IMR-90 (cell line): ENCODE data around the gene DEFB131B. TPM values are rescaled to one million over a fixed set of nuclear protein-coding genes. Genes with fewer than 3 reads are reported as not detected.
"Not testable (repeated sequence)": the region's sequence is repeated elsewhere in the genome, so short reads cannot be mapped to it uniquely, and the experiment has no call there.

Experiments
- ATAC-seq: fragments of 200-7000 bp; cut with Tn5 transposase; 2 replicates; pipeline ENCODE4 v1.9.1; 2020; ENCODE audit warnings: low read depth, mild to moderate bottlenecking, moderate library complexity
- BruUV-seq: library from RNA; stranded (reverse); fragments of 400-500 nt; replicated peaks from 2 replicates; lab custom pipeline; 2021; lab: Mats Ljungman, UMichigan
- CTCF ChIA-PET: fragments of 300-600 bp; formaldehyde crosslinking; extraction: SDS; loops from one replicate; lab custom pipeline; 2021; ENCODE audit warnings: antibody characterized with exemption; lab: Yijun Ruan, JAX
- POLR2A ChIA-PET: fragments of 300-600 bp; sonication (Branson Sonifier 250); formaldehyde crosslinking; loops from one replicate; lab custom pipeline; 2022; ENCODE audit warnings: antibody characterized with exemption; ENCODE audit not compliant: unreplicated experiment; lab: Charles Lee
- DNase-seq: peaks from one replicate; pipeline ENCODE4 v3.0.0; 2013
- H2AFZ ChIP-seq: replicated peaks from 2 replicates; pipeline ENCODE3; 2013; ENCODE audit warnings: low read length, mild to moderate bottlenecking; ENCODE audit not compliant: poor library complexity
- H2AK5ac ChIP-seq: 2 replicates; pipeline ENCODE4 v1.6.1; 2013; ENCODE audit warnings: low read depth, low read length, inconsistent platforms
- H2AK9ac ChIP-seq: replicated peaks from 2 replicates; pipeline ENCODE3; 2013; ENCODE audit warnings: mild to moderate bottlenecking, low read depth, low read length, moderate library complexity; ENCODE audit not compliant: poor library complexity
- H2BK120ac ChIP-seq: 2 replicates; pipeline ENCODE4 v1.6.1; 2013; ENCODE audit warnings: low read depth, low read length, inconsistent platforms
- H2BK15ac ChIP-seq: 3 replicates; pipeline ENCODE4 v1.6.1; 2013; ENCODE audit warnings: low read depth, low read length, inconsistent platforms
- H2BK20ac ChIP-seq: 2 replicates; pipeline ENCODE4 v1.6.1; 2013; ENCODE audit warnings: low read depth, mild to moderate bottlenecking, inconsistent platforms, low read length, moderate library complexity
- H2BK5ac ChIP-seq: 2 replicates; pipeline ENCODE4 v1.6.1; 2013; ENCODE audit warnings: mild to moderate bottlenecking, low read depth, low read length, inconsistent platforms; ENCODE audit not compliant: poor library complexity, severe bottlenecking
- H3K14ac ChIP-seq: replicated peaks from 2 replicates; pipeline ENCODE4 v1.6.1; 2013; ENCODE audit warnings: low read depth, low read length, inconsistent platforms
- H3K18ac ChIP-seq: 2 replicates; pipeline ENCODE4 v1.6.1; 2013; ENCODE audit warnings: low read depth, low read length, control low read depth
- H3K23ac ChIP-seq: 2 replicates; pipeline ENCODE4 v1.6.1; 2013; ENCODE audit warnings: low read depth, low read length, inconsistent platforms
- H3K27ac ChIP-seq: 2 replicates; pipeline ENCODE4 v1.5.1; 2013; ENCODE audit warnings: mild to moderate bottlenecking, control low read depth, low read length; ENCODE audit not compliant: insufficient read depth
- H3K27me3 ChIP-seq: 2 replicates; pipeline ENCODE4 v1.6.1; 2013; ENCODE audit warnings: low read length; ENCODE audit not compliant: control insufficient read depth, insufficient read depth
- H3K36me3 ChIP-seq: 2 replicates; pipeline ENCODE4 v1.6.1; 2013; ENCODE audit warnings: low read length, mixed read lengths; ENCODE audit not compliant: control insufficient read depth, insufficient read depth
- H3K4ac ChIP-seq: 2 replicates; pipeline ENCODE4 v1.6.1; 2013; ENCODE audit warnings: low read depth, low read length, inconsistent platforms
- H3K4me1 ChIP-seq: 2 replicates; pipeline ENCODE4 v1.6.1; 2013; ENCODE audit warnings: low read length, mixed read lengths; ENCODE audit not compliant: control insufficient read depth, insufficient read depth
- H3K4me2 ChIP-seq: 2 replicates; pipeline ENCODE4 v1.6.1; 2013; ENCODE audit warnings: low read depth, mild to moderate bottlenecking, control low read depth, low read length, moderate library complexity
- H3K4me3 ChIP-seq: 2 replicates; pipeline ENCODE4 v1.5.1; 2013; ENCODE audit warnings: low read depth, mild to moderate bottlenecking, control low read depth, low read length, moderate library complexity; ENCODE audit not compliant: insufficient read depth
- H3K56ac ChIP-seq: 2 replicates; pipeline ENCODE4 v1.6.1; 2013; ENCODE audit warnings: low read length, inconsistent platforms; ENCODE audit not compliant: insufficient read depth; ENCODE audit errors: extremely low read depth
- H3K79me1 ChIP-seq, 2 experiments: 2 replicates each; pipeline ENCODE4 v1.6.1; 2013; ENCODE audit warnings: low read length in 2 of 2, inconsistent platforms in 1 of 2, low read depth in 1 of 2
- H3K9ac ChIP-seq: 2 replicates; pipeline ENCODE4 v1.6.1; 2013; ENCODE audit warnings: low read depth, low read length, control low read depth
- H3K9me1 ChIP-seq: 2 replicates; pipeline ENCODE4 v1.6.1; 2013; ENCODE audit warnings: low read length, inconsistent platforms; ENCODE audit not compliant: insufficient read depth
- H3K9me3 ChIP-seq: 2 replicates; pipeline ENCODE4 v1.6.1; 2013; ENCODE audit warnings: low read length; ENCODE audit not compliant: control insufficient read depth, insufficient read depth
- H4K20me1 ChIP-seq: 2 replicates; pipeline ENCODE4 v1.6.1; 2013; ENCODE audit warnings: low read length, inconsistent platforms; ENCODE audit not compliant: insufficient read depth
- H4K5ac ChIP-seq: 2 replicates; pipeline ENCODE4 v1.6.1; 2013; ENCODE audit warnings: mild to moderate bottlenecking, low read depth, low read length, control low read depth
- H4K8ac ChIP-seq, 2 experiments: 2 replicates each; pipeline ENCODE4 v1.6.1; 2013; ENCODE audit warnings: low read depth in 2 of 2, low read length in 2 of 2, control low read depth in 1 of 2, inconsistent platforms in 1 of 2
- H4K91ac ChIP-seq: 2 replicates; pipeline ENCODE4 v1.6.1; 2013; ENCODE audit warnings: low read depth, low read length, inconsistent platforms; ENCODE audit not compliant: insufficient read depth
- WGBS, 2 experiments: methylation state at CpG; one replicate each; pipeline versions ENCODE4 v1.1.5 to v1.1.7; 2013; ENCODE audit warnings: missing lambda C conversion rate in 2 of 2; ENCODE audit not compliant: insufficient read length in 1 of 2; ENCODE audit errors: extremely low coverage in 2 of 2; 5-methylcytosine and 5-hydroxymethylcytosine counted together
- dilution Hi-C: fragments of 300-500 bp; cut with HindIII; formaldehyde crosslinking; loops from one replicate; pipeline ENCODE4 v1.14.3; 2018; ENCODE audit warnings: low sequenced_read_pairs; ENCODE audit not compliant: unreplicated experiment
- in situ Hi-C: fragments of 300-500 bp; cut with MboI; formaldehyde crosslinking; loops from 3 replicates; pipeline ENCODE4 v1.14.3; 2019; ENCODE audit warnings: low sequenced_read_pairs, inconsistent platforms, mixed read lengths
- intact Hi-C: fragments of 100-400 bp; cut with micrococcal nuclease; formaldehyde crosslinking; loops from 2 replicates; pipeline ENCODE4 v1.10.0; 2022
- polyA plus RNA-seq, 3 experiments: library from polyadenylated mRNA; depleted of rRNA; stranded (reverse); fragments of >200 nt; gene quantifications; 2 replicates each; pipeline ENCODE4 v1.2.3, GENCODE V29; 2012; ENCODE audit warnings: low replicate concordance in 1 of 3
- total RNA-seq: library from RNA; depleted of rRNA; stranded (reverse); fragments of >200 nt; gene quantifications from 2 replicates; pipeline ENCODE4 v1.2.3, GENCODE V29; 2012

DEFB131B gene
- total and polyA plus RNA-seq, 2 of the 4 experiments (the other 2 are of a cell fraction), result not detected

DNA sequence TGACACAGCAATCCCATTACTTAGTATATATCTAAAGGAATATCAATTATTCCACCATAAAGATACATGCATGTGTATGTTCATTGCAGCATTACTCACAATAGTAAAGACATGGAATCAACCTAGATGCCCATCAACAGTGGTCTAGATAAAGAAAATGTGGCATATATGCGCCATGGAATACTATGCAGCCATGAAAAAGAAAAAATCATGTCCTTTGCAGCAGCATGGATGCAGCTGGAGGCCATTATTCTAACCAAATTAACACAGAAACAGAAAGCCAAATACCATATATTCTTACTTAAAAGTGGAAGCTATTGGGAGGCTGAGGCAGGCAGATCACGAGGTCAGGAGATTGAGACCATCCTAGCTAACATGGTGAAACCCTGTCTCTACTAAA lies 24.4 kb upstream of the DEFB131B start:
- H2AK9ac ChIP-seq, H3K79me1 ChIP-seq, in situ Hi-C loops, H2BK20ac ChIP-seq, H3K27me3 ChIP-seq, intact Hi-C loops, ATAC-seq, H3K23ac ChIP-seq, H2BK120ac ChIP-seq, H3K9me1 ChIP-seq, H3K27ac ChIP-seq, H2AK5ac ChIP-seq, H3K14ac ChIP-seq, DNase-seq, H2AFZ ChIP-seq, H4K5ac ChIP-seq, CTCF ChIA-PET, H3K4me2 ChIP-seq, BruUV-seq, H3K4ac ChIP-seq, H4K20me1 ChIP-seq, H3K56ac ChIP-seq, H2BK15ac ChIP-seq, H3K9ac ChIP-seq, H3K36me3 ChIP-seq, H2BK5ac ChIP-seq, H3K18ac ChIP-seq, H3K4me1 ChIP-seq, H3K4me3 ChIP-seq, H4K91ac ChIP-seq, H3K9me3 ChIP-seq, dilution Hi-C loops, H4K8ac ChIP-seq: not testable (repeated sequence)
- POLR2A ChIA-PET, result interaction anchor here (0.6 kb wide), 1 partner anchor 10 kb away, joined by 3 read pairs; no protein-coding TSS in a partner anchor
- WGBS, 2 experiments, result no CpG with 5 or more reads among the region's 2 CpGs

GRCh38 chr11:71855880-71856279 lies 22.4 kb upstream of the DEFB131B start:
- H3K27me3 ChIP-seq, H3K4ac ChIP-seq, H2BK15ac ChIP-seq, H2BK5ac ChIP-seq, H3K56ac ChIP-seq, H3K9ac ChIP-seq, H3K79me1 ChIP-seq, H2AK9ac ChIP-seq, H3K23ac ChIP-seq, H4K91ac ChIP-seq, H3K18ac ChIP-seq, ATAC-seq, H2AK5ac ChIP-seq, dilution Hi-C loops, H3K9me1 ChIP-seq, H2BK120ac ChIP-seq, BruUV-seq, H4K5ac ChIP-seq, H3K14ac ChIP-seq, H2AFZ ChIP-seq, DNase-seq, H3K4me3 ChIP-seq, H3K27ac ChIP-seq, H3K4me1 ChIP-seq, H3K4me2 ChIP-seq, intact Hi-C loops, H3K36me3 ChIP-seq, H3K9me3 ChIP-seq, CTCF ChIA-PET, in situ Hi-C loops, POLR2A ChIA-PET, H4K8ac ChIP-seq, H2BK20ac ChIP-seq, H4K20me1 ChIP-seq: not testable (repeated sequence)
- no CpG with 5 or more reads among the region's 2 CpGs for WGBS, 2 experiments
